Prostate gland (tissue), 2 donors: Measurements from ENCODE around the gene YIF1A.

Source experiments
- CTCF ChIP-seq, 4 experiments: fragments of 200-600 bp in 2 of 4; fragments of 450-650 bp in 2 of 4; sonication (generic) in 2 of 4; IDR thresholded peaks; 1 replicate in 3 of 4; 2 replicates in 1 of 4; pipeline ENCODE4 v1.5.1; 2016 to 2019; ENCODE audit warnings: antibody characterized with exemption in 4 of 4, mild to moderate bottlenecking in 2 of 4, moderate library complexity in 2 of 4
- POLR2A ChIP-seq: fragments of 450-650 bp; IDR thresholded peaks from one replicate; pipeline ENCODE4 v1.6.1; 2016; ENCODE audit warnings: antibody characterized with exemption, mild to moderate bottlenecking
- POLR2AphosphoS5 ChIP-seq: sonication (generic); formaldehyde crosslinking; IDR thresholded peaks from one replicate; pipeline ENCODE4 v1.6.1; 2017; ENCODE audit warnings: antibody characterized with exemption

- TF ChIP-seq CTCF (IDR thresholded peaks at IDR 0.05) (no peak), POLR2A (no peak), POLR2AphosphoS5 (no peak)
These were observed 8.7 kb upstream of the YIF1A start for GRCh38 chr11:66297610-66298009.
